Measurements from ENCODE around the gene PPT1.
A peak's percentile ranks its signal among the peaks of the same experiment; 100 is the strongest.

Gene PPT1

DNA sequence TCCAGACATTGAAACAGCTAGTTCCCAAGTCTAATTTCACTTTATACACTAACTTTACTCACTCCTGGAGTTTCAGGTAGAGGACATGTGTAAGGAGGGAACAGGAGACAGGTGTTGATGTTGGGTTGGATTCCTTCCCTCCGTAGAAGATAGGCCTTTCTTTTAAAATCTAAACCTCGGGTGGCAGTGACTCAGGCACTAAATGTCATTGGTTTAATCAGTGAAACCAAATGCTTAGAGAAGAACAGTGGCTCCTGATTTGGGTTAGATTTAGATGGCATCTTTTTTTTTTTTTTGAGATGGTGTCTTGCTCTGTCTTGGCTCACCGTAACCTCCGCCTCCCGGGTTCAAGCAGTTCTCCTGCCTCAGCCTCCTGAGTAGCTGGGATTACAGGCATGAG is 49.3 kb downstream of the PPT1 start:
- POLR2A ChIA-PET: no interaction called here
- Histone ChIP-seq H3K4me3 (ENCODE audit: control insufficient read depth in 1 of 7, extremely low read depth in 1 of 7, insufficient read depth in 4 of 7, low read depth in 2 of 7, low read length in 6 of 7) (no peak overlapping the region), H3K27me3 (replicated peaks in 2 of 5; ENCODE audit: control insufficient read depth in 4 of 5, insufficient read depth in 5 of 5, low read length in 4 of 5) (no peaks in the 10 kb centered on the region), H3K9me3 (ENCODE audit: control extremely low read depth in 1 of 5, control insufficient read depth in 4 of 5, insufficient read depth in 2 of 5, low read depth in 1 of 5, low read length in 4 of 5) (no peaks in the 10 kb centered on the region), H3K27ac (ENCODE audit: insufficient read depth in 1 of 2, low read depth in 1 of 2, low read length in 2 of 2, poor library complexity in 1 of 2, severe bottlenecking in 2 of 2) (no peak overlapping the region), H3K4me1 (ENCODE audit: control extremely low read depth in 1 of 4, control insufficient read depth in 4 of 4, insufficient read depth in 4 of 4, low read length in 3 of 4) (peaks cover 3 to 49% (median 33%) of the 10 kb centered on the region in 4 experiments), H3K36me3 (ENCODE audit: control insufficient read depth in 4 of 4, insufficient read depth in 4 of 4, low read length in 3 of 4) (peaks cover 6 to 9% (median 7%) of the 10 kb centered on the region in 4 experiments)
- DNase-seq: no peak
- CTCF ChIA-PET: no interaction called here
- WGBS (ENCODE audit: insufficient coverage): 100% methylated on average over 2 of the region's 5 CpGs

DNA sequence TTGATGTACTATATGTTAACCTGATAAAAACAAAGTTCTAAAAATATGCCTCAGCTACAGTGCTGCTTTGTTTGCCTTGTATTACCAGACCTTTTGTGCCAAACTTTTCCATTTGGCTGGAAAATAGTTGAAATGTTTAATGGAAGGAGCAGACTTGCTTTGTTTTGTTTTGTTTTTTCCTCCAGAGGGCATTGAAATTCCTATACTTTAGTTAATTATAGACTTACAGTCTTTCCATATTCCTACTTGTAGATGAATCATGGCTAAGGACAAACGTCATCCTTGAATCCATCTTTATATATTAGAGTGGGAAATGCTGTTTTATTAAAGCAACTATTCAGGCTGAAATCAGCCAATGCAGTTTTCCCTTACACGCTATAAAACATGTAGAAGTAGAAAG is 49.8 kb downstream of the PPT1 start:
- ChIA-PET POLR2A (no interaction called here), CTCF (no interaction called here)
- no peak for DNase-seq
- H3K27ac ChIP-seq (ENCODE audit: insufficient read depth in 1 of 2, low read depth in 1 of 2, low read length in 2 of 2, poor library complexity in 1 of 2, severe bottlenecking in 2 of 2): no peak overlapping the region
- H3K4me3 ChIP-seq (ENCODE audit: control insufficient read depth in 1 of 7, extremely low read depth in 1 of 7, insufficient read depth in 4 of 7, low read depth in 2 of 7, low read length in 6 of 7): no peak overlapping the region
- 100% methylated on average over 1 of the region's 2 CpGs for WGBS (ENCODE audit: insufficient coverage)
- no peaks in the 10 kb centered on the region for H3K27me3 ChIP-seq (replicated peaks in 2 of 5; ENCODE audit: control insufficient read depth in 4 of 5, insufficient read depth in 5 of 5, low read length in 4 of 5)
- H3K36me3 ChIP-seq (ENCODE audit: control insufficient read depth in 4 of 4, insufficient read depth in 4 of 4, low read length in 3 of 4): peaks cover 6 to 11% (median 7%) of the 10 kb centered on the region in 4 experiments
- H3K4me1 ChIP-seq (ENCODE audit: control extremely low read depth in 1 of 4, control insufficient read depth in 4 of 4, insufficient read depth in 4 of 4, low read length in 3 of 4): peaks cover 5 to 54% (median 38%) of the 10 kb centered on the region in 4 experiments
- H3K9me3 ChIP-seq (ENCODE audit: control extremely low read depth in 1 of 5, control insufficient read depth in 4 of 5, insufficient read depth in 2 of 5, low read depth in 1 of 5, low read length in 4 of 5): no peaks in the 10 kb centered on the region

DNA sequence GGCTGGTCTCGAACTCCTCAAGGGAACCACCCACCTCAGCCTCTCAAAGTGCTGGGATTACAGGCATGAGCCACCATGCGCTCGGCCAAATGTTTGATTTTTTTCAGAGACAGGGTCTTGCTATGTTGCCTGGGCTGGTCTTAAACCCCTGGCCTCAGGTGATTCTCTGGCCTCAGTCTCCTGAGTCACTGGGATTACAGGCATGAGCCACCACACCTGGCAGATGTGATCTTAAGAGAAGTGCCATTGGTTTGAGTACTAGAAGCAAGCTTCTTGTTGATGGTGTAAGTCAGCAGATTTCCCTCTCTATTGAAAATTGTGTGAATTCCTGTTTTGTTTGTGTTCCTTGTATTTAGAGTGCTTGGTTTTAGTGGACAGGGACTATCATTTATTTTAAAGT is 51.3 kb downstream of the PPT1 start:
- Histone ChIP-seq H3K27me3 (replicated peaks in 2 of 5; ENCODE audit: control insufficient read depth in 4 of 5, insufficient read depth in 5 of 5, low read length in 4 of 5) (no peaks in the 10 kb centered on the region), H3K9me3 (ENCODE audit: control extremely low read depth in 1 of 5, control insufficient read depth in 4 of 5, insufficient read depth in 2 of 5, low read depth in 1 of 5, low read length in 4 of 5) (no peaks in the 10 kb centered on the region), H3K27ac (ENCODE audit: insufficient read depth in 1 of 2, low read depth in 1 of 2, low read length in 2 of 2, poor library complexity in 1 of 2, severe bottlenecking in 2 of 2) (peak overlapping the region in 1 of 2 experiments; percentile 19), H3K4me3 (ENCODE audit: control insufficient read depth in 1 of 7, extremely low read depth in 1 of 7, insufficient read depth in 4 of 7, low read depth in 2 of 7, low read length in 6 of 7) (no peak overlapping the region), H3K36me3 (ENCODE audit: control insufficient read depth in 4 of 4, insufficient read depth in 4 of 4, low read length in 3 of 4) (peaks cover 2 to 14% (median 6%) of the 10 kb centered on the region in 4 experiments), H3K4me1 (ENCODE audit: control extremely low read depth in 1 of 4, control insufficient read depth in 4 of 4, insufficient read depth in 4 of 4, low read length in 3 of 4) (peaks cover 8 to 60% (median 40%) of the 10 kb centered on the region in 4 experiments)
- no peak for DNase-seq
- CTCF ChIA-PET: interaction anchor here (0.9 to 2.3 kb wide), 6 partner anchors 9 to 31 kb away, joined by 3 to 6 read pairs (median 5); no protein-coding TSS in a partner anchor
- 100% methylated on average over 3 of the region's 3 CpGs for WGBS (ENCODE audit: insufficient coverage)
- POLR2A ChIA-PET: no interaction called here

DNA sequence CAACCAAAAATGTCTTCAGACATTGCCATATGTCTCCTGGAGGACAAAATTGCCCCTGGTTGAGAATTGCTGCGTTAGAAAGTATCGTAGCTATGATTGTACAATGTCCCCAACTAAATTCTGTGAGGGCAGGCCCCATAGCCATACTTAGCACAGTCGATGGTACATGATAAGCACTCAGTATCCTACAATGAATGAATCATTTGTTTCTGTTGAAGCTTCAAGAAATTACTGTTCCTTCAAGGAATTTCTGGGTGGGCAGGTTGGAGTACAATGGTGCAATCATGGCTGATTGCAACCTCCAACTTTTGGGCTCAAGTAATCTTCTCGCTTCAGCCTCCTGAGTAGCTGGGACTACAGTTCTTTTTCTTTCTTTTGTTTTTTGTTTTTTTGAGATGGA is 51.9 kb downstream of the PPT1 start:
- Histone ChIP-seq H3K27me3 (replicated peaks in 2 of 5; ENCODE audit: control insufficient read depth in 4 of 5, insufficient read depth in 5 of 5, low read length in 4 of 5) (no peaks in the 10 kb centered on the region), H3K36me3 (ENCODE audit: control insufficient read depth in 4 of 4, insufficient read depth in 4 of 4, low read length in 3 of 4) (peaks cover 2 to 14% (median 6%) of the 10 kb centered on the region in 4 experiments), H3K27ac (ENCODE audit: insufficient read depth in 1 of 2, low read depth in 1 of 2, low read length in 2 of 2, poor library complexity in 1 of 2, severe bottlenecking in 2 of 2) (no peak overlapping the region), H3K9me3 (ENCODE audit: control extremely low read depth in 1 of 5, control insufficient read depth in 4 of 5, insufficient read depth in 2 of 5, low read depth in 1 of 5, low read length in 4 of 5) (no peaks in the 10 kb centered on the region), H3K4me1 (ENCODE audit: control extremely low read depth in 1 of 4, control insufficient read depth in 4 of 4, insufficient read depth in 4 of 4, low read length in 3 of 4) (peaks cover 8 to 56% (median 38%) of the 10 kb centered on the region in 4 experiments), H3K4me3 (ENCODE audit: control insufficient read depth in 1 of 7, extremely low read depth in 1 of 7, insufficient read depth in 4 of 7, low read depth in 2 of 7, low read length in 6 of 7) (no peak overlapping the region)
- no peak for DNase-seq
- ChIA-PET CTCF (interaction anchor here (0.9 to 2.3 kb wide), 5 partner anchors 9 to 32 kb away, joined by 4 to 6 read pairs (median 5); no protein-coding TSS in a partner anchor), POLR2A (no interaction called here)
- 95% methylated on average over 3 of the region's 4 CpGs for WGBS (ENCODE audit: insufficient coverage)

DNA sequence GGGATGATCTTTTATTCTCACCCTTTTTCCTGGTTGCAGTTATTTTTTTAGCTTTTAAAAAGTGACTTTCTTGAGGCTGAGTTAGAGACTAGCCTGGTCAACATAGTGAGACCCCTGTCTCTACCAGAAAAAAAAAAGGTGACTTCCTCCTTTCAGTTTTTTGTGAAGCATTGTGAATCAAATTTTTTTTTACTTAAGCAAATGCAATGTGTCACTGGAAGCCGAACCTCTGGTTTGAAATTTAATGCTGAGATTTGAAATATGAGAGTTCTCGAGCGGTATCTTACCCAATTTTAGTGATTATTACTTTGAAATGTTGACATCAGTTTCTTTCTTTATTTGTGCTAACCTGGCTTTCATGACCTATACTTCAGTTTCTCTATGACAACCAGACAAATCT is 52.9 kb downstream of the PPT1 start:
- WGBS (ENCODE audit: insufficient coverage): 53% methylated on average over 3 of the region's 3 CpGs
- CTCF ChIA-PET: interaction anchor here (1.9 to 2.3 kb wide), 2 partner anchors 10 to 33 kb away, joined by 5 to 6 read pairs; no protein-coding TSS in a partner anchor
- no peaks in the 10 kb centered on the region for H3K27me3 ChIP-seq (replicated peaks in 2 of 5; ENCODE audit: control insufficient read depth in 4 of 5, insufficient read depth in 5 of 5, low read length in 4 of 5)
- H3K27ac ChIP-seq (ENCODE audit: insufficient read depth in 1 of 2, low read depth in 1 of 2, low read length in 2 of 2, poor library complexity in 1 of 2, severe bottlenecking in 2 of 2): peak overlapping the region in 1 of 2 experiments; percentile 29
- H3K4me3 ChIP-seq (ENCODE audit: control insufficient read depth in 1 of 7, extremely low read depth in 1 of 7, insufficient read depth in 4 of 7, low read depth in 2 of 7, low read length in 6 of 7): peak overlapping the region in 1 of 7 experiments; percentile 25
- POLR2A ChIA-PET: no interaction called here
- DNase-seq: peak in 2 of 3 donors; percentile 40 to 46
- peaks cover 2 to 9% (median 4%) of the 10 kb centered on the region in 4 experiments for H3K36me3 ChIP-seq (ENCODE audit: control insufficient read depth in 4 of 4, insufficient read depth in 4 of 4, low read length in 3 of 4)
- no peaks in the 10 kb centered on the region for H3K9me3 ChIP-seq (ENCODE audit: control extremely low read depth in 1 of 5, control insufficient read depth in 4 of 5, insufficient read depth in 2 of 5, low read depth in 1 of 5, low read length in 4 of 5)
- peaks cover 12 to 57% (median 44%) of the 10 kb centered on the region in 4 experiments for H3K4me1 ChIP-seq (ENCODE audit: control extremely low read depth in 1 of 4, control insufficient read depth in 4 of 4, insufficient read depth in 4 of 4, low read length in 3 of 4)

DNA sequence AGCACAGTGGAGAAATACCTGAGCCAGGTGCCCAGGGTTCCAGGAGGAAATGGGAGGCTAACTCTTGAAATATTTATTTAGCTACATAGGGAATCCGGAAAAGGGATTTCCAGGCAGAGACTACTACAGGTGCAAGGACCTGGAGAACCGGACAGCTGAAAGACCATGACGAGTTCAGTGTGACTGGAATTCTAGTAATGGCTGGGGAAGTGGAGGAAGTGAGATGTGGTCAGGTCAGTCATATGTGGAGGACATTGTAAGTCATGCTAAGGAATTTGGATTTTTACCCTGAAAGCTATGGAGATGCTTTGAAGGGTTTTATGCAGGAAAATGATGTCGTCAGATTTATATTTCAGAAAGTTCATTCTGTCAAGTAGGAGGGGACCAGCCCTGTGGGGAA is 54.7 kb downstream of the PPT1 start:
- H3K36me3 ChIP-seq (ENCODE audit: control insufficient read depth in 4 of 4, insufficient read depth in 4 of 4, low read length in 3 of 4): peaks cover 0 to 5% (median 4%) of the 10 kb centered on the region in 4 experiments
- ChIA-PET CTCF (interaction anchor here (1.0 to 1.6 kb wide), 4 partner anchors 9 to 34 kb away, joined by 3 to 6 read pairs (median 4); no protein-coding TSS in a partner anchor), POLR2A (no interaction called here)
- peak overlapping the region in 1 of 2 experiments; percentile 95 for H3K27ac ChIP-seq (ENCODE audit: insufficient read depth in 1 of 2, low read depth in 1 of 2, low read length in 2 of 2, poor library complexity in 1 of 2, severe bottlenecking in 2 of 2)
- H3K9me3 ChIP-seq (ENCODE audit: control extremely low read depth in 1 of 5, control insufficient read depth in 4 of 5, insufficient read depth in 2 of 5, low read depth in 1 of 5, low read length in 4 of 5): no peaks in the 10 kb centered on the region
- 32% methylated on average over 4 of the region's 4 CpGs for WGBS (ENCODE audit: insufficient coverage)
- H3K27me3 ChIP-seq (replicated peaks in 2 of 5; ENCODE audit: control insufficient read depth in 4 of 5, insufficient read depth in 5 of 5, low read length in 4 of 5): no peaks in the 10 kb centered on the region
- no peak for DNase-seq
- H3K4me3 ChIP-seq (ENCODE audit: control insufficient read depth in 1 of 7, extremely low read depth in 1 of 7, insufficient read depth in 4 of 7, low read depth in 2 of 7, low read length in 6 of 7): peak overlapping the region in 6 of 7 experiments; percentile 11 to 99 (median 76)
- peaks cover 22 to 69% (median 56%) of the 10 kb centered on the region in 4 experiments for H3K4me1 ChIP-seq (ENCODE audit: control extremely low read depth in 1 of 4, control insufficient read depth in 4 of 4, insufficient read depth in 4 of 4, low read length in 3 of 4)

DNA sequence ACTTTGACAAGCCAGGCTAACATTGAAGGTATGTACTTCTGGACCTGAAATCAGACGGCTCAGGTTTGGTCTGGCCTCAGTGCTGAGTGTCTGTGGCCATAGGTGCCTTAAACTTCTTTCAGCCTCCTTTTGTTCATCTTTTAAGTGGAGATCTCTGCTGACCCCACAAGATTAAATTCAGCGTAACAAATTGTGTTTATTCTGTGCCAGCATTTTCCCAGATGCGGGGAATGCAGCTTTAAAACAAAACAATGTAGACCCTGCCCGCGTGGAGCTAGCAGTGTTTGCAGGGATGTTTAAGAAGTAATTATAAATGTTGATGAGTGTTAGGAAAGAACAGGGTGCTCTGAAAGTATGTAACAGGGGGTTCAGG is 55.6 kb downstream of the PPT1 start:
- Histone ChIP-seq H3K27me3 (replicated peaks in 2 of 5; ENCODE audit: control insufficient read depth in 4 of 5, insufficient read depth in 5 of 5, low read length in 4 of 5) (no peaks in the 10 kb centered on the region), H3K27ac (ENCODE audit: insufficient read depth in 1 of 2, low read depth in 1 of 2, low read length in 2 of 2, poor library complexity in 1 of 2, severe bottlenecking in 2 of 2) (peak overlapping the region; percentile 85 to 95), H3K4me3 (ENCODE audit: control insufficient read depth in 1 of 7, extremely low read depth in 1 of 7, insufficient read depth in 4 of 7, low read depth in 2 of 7, low read length in 6 of 7) (peak overlapping the region; percentile 69 to 99 (median 98)), H3K4me1 (ENCODE audit: control extremely low read depth in 1 of 4, control insufficient read depth in 4 of 4, insufficient read depth in 4 of 4, low read length in 3 of 4) (peaks cover 27 to 78% (median 65%) of the 10 kb centered on the region in 4 experiments), H3K36me3 (ENCODE audit: control insufficient read depth in 4 of 4, insufficient read depth in 4 of 4, low read length in 3 of 4) (peaks cover 0 to 5% (median 4%) of the 10 kb centered on the region in 4 experiments), H3K9me3 (ENCODE audit: control extremely low read depth in 1 of 5, control insufficient read depth in 4 of 5, insufficient read depth in 2 of 5, low read depth in 1 of 5, low read length in 4 of 5) (no peaks in the 10 kb centered on the region)
- POLR2A ChIA-PET: no interaction called here
- CTCF ChIA-PET: interaction anchor here (1.0 to 1.2 kb wide), 4 partner anchors 17 to 35 kb away, joined by 3 to 4 read pairs (median 3); no protein-coding TSS in a partner anchor
- 23% methylated on average over 5 of the region's 5 CpGs for WGBS (ENCODE audit: insufficient coverage)
- no peak for DNase-seq
